CD4-positive, alpha-beta T cell (primary cell): Measurements from ENCODE around the gene ACACA. TPM values are rescaled to one million over a fixed set of nuclear protein-coding genes. Genes with fewer than 3 reads are reported as not detected.

Experiments used
- ATAC-seq: fragments of 200-7000 bp; cut with Tn5 transposase; one replicate; pipeline ENCODE4 v1.10.0; 2022; ENCODE audit warnings: mild to moderate bottlenecking; ENCODE audit not compliant: poor library complexity
- CTCF ChIA-PET: fragments of 350-600 bp; sonication (Branson Sonifier 250); formaldehyde crosslinking; loops from one replicate; lab custom pipeline; 2021; ENCODE audit warnings: antibody characterized with exemption, inconsistent platforms; lab: Charles Lee
- POLR2A ChIA-PET: fragments of 350-600 bp; sonication (Branson Sonifier 250); formaldehyde crosslinking; loops from one replicate; lab custom pipeline; 2021; ENCODE audit warnings: antibody characterized with exemption, inconsistent platforms; lab: Charles Lee
- DNase-seq, 14 experiments: peaks; one replicate each; pipeline ENCODE4 v3.0.0-alpha.2; 2013 to 2020; ENCODE audit warnings: mixed read lengths in 2 of 14
- H3K27ac ChIP-seq, 2 donors: one replicate each; pipeline versions ENCODE4 v1.5.1 to v1.7.0; 2013; ENCODE audit warnings: low read length in 2 of 2, low read depth in 1 of 2, mild to moderate bottlenecking in 1 of 2
- H3K27me3 ChIP-seq, 2 experiments: 1 replicate in 1 of 2; 2 replicates in 1 of 2; pipeline versions ENCODE4 v1.6.1 to v1.7.0; 2013; ENCODE audit warnings: low read length in 2 of 2, control low read depth in 1 of 2, mild to moderate bottlenecking in 1 of 2, moderate library complexity in 1 of 2; ENCODE audit not compliant: insufficient read depth in 2 of 2, control insufficient read depth in 1 of 2
- H3K36me3 ChIP-seq: one replicate; pipeline ENCODE4 v1.6.1; 2013; ENCODE audit warnings: low read length, control low read depth; ENCODE audit not compliant: insufficient read depth
- H3K4me1 ChIP-seq: one replicate; pipeline ENCODE4 v1.6.1; 2013; ENCODE audit warnings: low read length, control low read depth; ENCODE audit not compliant: insufficient read depth
- H3K4me3 ChIP-seq: one replicate; pipeline ENCODE4 v1.5.1; 2013; ENCODE audit warnings: mild to moderate bottlenecking, low read length, moderate library complexity
- H3K9me3 ChIP-seq, 2 experiments: 1 replicate in 1 of 2; 2 replicates in 1 of 2; pipeline versions ENCODE4 v1.6.1 to v1.7.0; 2013; ENCODE audit warnings: low read length in 2 of 2, mild to moderate bottlenecking in 2 of 2, control low read depth in 1 of 2, moderate library complexity in 1 of 2; ENCODE audit not compliant: control insufficient read depth in 1 of 2, insufficient read depth in 1 of 2
- H3K27ac Mint-ChIP-seq: one replicate; pipeline ENCODE4 v1.8.0; 2020; ENCODE audit warnings: mixed read lengths
- H3K27me3 Mint-ChIP-seq: one replicate; pipeline ENCODE4 v1.8.0; 2021; ENCODE audit warnings: mixed read lengths
- H3K36me3 Mint-ChIP-seq: one replicate; pipeline ENCODE4 v1.8.0; 2021; ENCODE audit warnings: low read depth, mixed read lengths
- H3K4me1 Mint-ChIP-seq: one replicate; pipeline ENCODE4 v1.8.0; 2021; ENCODE audit warnings: low read depth, mixed read lengths
- H3K4me3 Mint-ChIP-seq: one replicate; pipeline ENCODE4 v1.8.0; 2020; ENCODE audit warnings: mild to moderate bottlenecking, mixed read lengths
- H3K9me3 Mint-ChIP-seq: one replicate; pipeline ENCODE4 v1.8.0; 2020; ENCODE audit warnings: mixed read lengths
- CTCF ChIP-seq: fragments of 200-600 bp; IDR thresholded peaks from one replicate; pipeline ENCODE4 v1.8.0; 2022; ENCODE audit warnings: antibody characterized with exemption, mild to moderate bottlenecking
- intact Hi-C, 2 experiments: fragments of 100-400 bp; cut with DNase I in 1 of 2; cut with micrococcal nuclease in 1 of 2; formaldehyde crosslinking; loops; one replicate each; pipeline versions ENCODE4 v1.15.1 to v1.9.0; 2023 to 2025; cut with DNase I, micrococcal nuclease
- total RNA-seq, 174 experiments: library from RNA in 2 of 174; stranded (reverse) in 2 of 174; gene quantifications; one replicate each; pipeline ENCODE4 v1.2.3 and lab custom pipeline; 2021 to 2026

Gene ACACA
- total RNA-seq, 2 experiments from 2014 or later = 26.0 to 28.9 TPM

GRCh38 chr17:37317867-37318266 is 88.8 kb downstream of the ACACA start:
- POLR2A ChIA-PET = no interaction called here

GRCh38 chr17:37315601-37316000 is 91.0 kb downstream of the ACACA start:
- H3K36me3 Mint-ChIP-seq = peaks cover 7% of the 10 kb centered on the region

More at GRCh38 chr17:37317867-37318266, 88.8 kb downstream of the ACACA start:
- Mint-ChIP-seq H3K27ac (no peak overlapping the region), H3K4me1 (peaks cover 5% of the 10 kb centered on the region), H3K27me3 (no peaks in the 10 kb centered on the region), H3K4me3 (no peak overlapping the region), H3K9me3 (no peaks in the 10 kb centered on the region), H3K36me3 (peaks cover 8% of the 10 kb centered on the region)
- no peaks in the 10 kb centered on the region for H3K4me1 ChIP-seq
- no peaks in the 10 kb centered on the region for H3K36me3 ChIP-seq
- TF ChIP-seq CTCF = no peak
- H3K4me3 ChIP-seq = no peak overlapping the region
- no peak for ATAC-seq
- no peaks in the 10 kb centered on the region for H3K27me3 ChIP-seq
- intact Hi-C loops = no loop called here
- DNase-seq = no peak
- H3K9me3 ChIP-seq = no peaks in the 10 kb centered on the region
- CTCF ChIA-PET = no interaction called here
- no peak overlapping the region for H3K27ac ChIP-seq

GRCh38 chr17:37312137-37312923 is 94.3 kb downstream of the ACACA start:
- TF ChIP-seq CTCF = no peak
- H3K4me1 Mint-ChIP-seq = no peaks in the 10 kb centered on the region
- intact Hi-C loops = no loop called here
- DNase-seq = no peak
- no peaks in the 10 kb centered on the region for H3K27me3 ChIP-seq
- no peaks in the 10 kb centered on the region for H3K27me3 Mint-ChIP-seq
- H3K4me3 Mint-ChIP-seq = no peak overlapping the region
- no peak overlapping the region for H3K27ac ChIP-seq
- H3K27ac Mint-ChIP-seq = no peak overlapping the region
- no peaks in the 10 kb centered on the region for H3K9me3 Mint-ChIP-seq
- ATAC-seq = no peak
- no peaks in the 10 kb centered on the region for H3K36me3 ChIP-seq
- no peaks in the 10 kb centered on the region for H3K9me3 ChIP-seq
- CTCF ChIA-PET = no interaction called here
- no peaks in the 10 kb centered on the region for H3K4me1 ChIP-seq
- H3K36me3 Mint-ChIP-seq = peaks cover 13% of the 10 kb centered on the region
- POLR2A ChIA-PET = no interaction called here
- no peak overlapping the region for H3K4me3 ChIP-seq

More at GRCh38 chr17:37315601-37316000, 91.0 kb downstream of the ACACA start:
- no peaks in the 10 kb centered on the region for H3K27me3 ChIP-seq
- intact Hi-C loops = no loop called here
- no peaks in the 10 kb centered on the region for H3K9me3 ChIP-seq
- Mint-ChIP-seq H3K27me3 (no peaks in the 10 kb centered on the region), H3K27ac (no peak overlapping the region), H3K9me3 (no peaks in the 10 kb centered on the region), H3K4me1 (no peaks in the 10 kb centered on the region), H3K4me3 (no peak overlapping the region)
- no peak overlapping the region for H3K4me3 ChIP-seq
- no peak overlapping the region for H3K27ac ChIP-seq
- CTCF ChIA-PET = no interaction called here
- no peaks in the 10 kb centered on the region for H3K4me1 ChIP-seq
- POLR2A ChIA-PET = no interaction called here
- no peak for ATAC-seq
- no peak for DNase-seq
- no peaks in the 10 kb centered on the region for H3K36me3 ChIP-seq
- no peak for TF ChIP-seq CTCF
